22Rv1 (cell line): ENCODE results near the gene ZNF507.

Source experiments
- CTCF ChIP-seq: fragments of 450-650 bp; IDR thresholded peaks from 2 replicates; pipeline ENCODE4 v1.5.1; 2017; ENCODE audit warnings: mild to moderate bottlenecking
- ZFX ChIP-seq: fragments of 450-650 bp; IDR thresholded peaks from 2 replicates; pipeline ENCODE4 v1.6.1; 2017; ENCODE audit warnings: antibody characterized with exemption, borderline replicate concordance

- TF ChIP-seq CTCF (no peak), ZFX (no peak)
These were observed 5.6 kb downstream of the ZNF507 start for GRCh38 chr19:32350987-32351348.
